Activated T-helper 1 cell treated with anti-CD3 and anti-CD28 coated beads, Interleukin-2, amount 50 U/mL, for 16 hours (primary cell): ENCODE results near the gene MAPKAPK5.
"Not testable (repeated sequence)": the region's sequence is repeated elsewhere in the genome, so short reads cannot be mapped to it uniquely, and the experiment has no call there.

ENCODE experiments used
- DNase-seq, 2 donors: peaks; one replicate each; pipeline ENCODE4 v3.0.0-alpha.2; 2020; ENCODE audit warnings: low read depth in 1 of 2, low spot score in 1 of 2

Gene MAPKAPK5

GRCh38 chr12:111881716-111882115, 39.7 kb downstream of the MAPKAPK5 start:
- no peak for DNase-seq

- no peak for DNase-seq
Observed at GRCh38 chr12:111886662-111887545, 44.9 kb downstream of the MAPKAPK5 start.

- no peak for DNase-seq
Observed at GRCh38 chr12:111887926-111888745, 46.1 kb downstream of the MAPKAPK5 start.

- no peak for DNase-seq
Observed at GRCh38 chr12:111893287-111893686, 51.3 kb downstream of the MAPKAPK5 start.

GRCh38 chr12:111894556-111894955, 52.5 kb downstream of the MAPKAPK5 start:
- DNase-seq, result no peak

GRCh38 chr12:111901182-111901581, 59.2 kb downstream of the MAPKAPK5 start:
- no peak for DNase-seq

GRCh38 chr12:111904446-111904975, 62.5 kb downstream of the MAPKAPK5 start:
- DNase-seq, result no peak

GRCh38 chr12:111905502-111905901, 63.5 kb downstream of the MAPKAPK5 start:
- no peak for DNase-seq

- no peak for DNase-seq
Observed at GRCh38 chr12:111907740-111908139, 65.7 kb downstream of the MAPKAPK5 start.

GRCh38 chr12:111925171-111925570, 83.1 kb downstream of the MAPKAPK5 start:
- DNase-seq, result no peak

- DNase-seq, result no peak
Observed at GRCh38 chr12:111926631-111927030, 84.6 kb downstream of the MAPKAPK5 start.

- DNase-seq, result no peak
Observed at GRCh38 chr12:111927346-111927745, 85.3 kb downstream of the MAPKAPK5 start.

GRCh38 chr12:111932241-111932640, 90.2 kb downstream of the MAPKAPK5 start:
- no peak for DNase-seq

- no peak for DNase-seq
Observed at GRCh38 chr12:111936869-111937268, 94.8 kb downstream of the MAPKAPK5 start.

GRCh38 chr12:111937429-111937828, 95.4 kb downstream of the MAPKAPK5 start:
- DNase-seq, result no peak

GRCh38 chr12:111942557-111942956, 100.5 kb downstream of the MAPKAPK5 start:
- DNase-seq, result no peak

GRCh38 chr12:111943929-111944328, 101.9 kb downstream of the MAPKAPK5 start:
- DNase-seq, result no peak

- not testable (repeated sequence) for DNase-seq
Observed at GRCh38 chr12:111950961-111951676, 109.1 kb downstream of the MAPKAPK5 start.
